ENCODE data around the gene WDR19.

- TF ChIP-seq CTCF (IDR thresholded peaks at IDR 0.05; ENCODE audit: low read length) = no peak
- no peak for TF ChIP-seq EZH2 (IDR thresholded peaks at IDR 0.05; ENCODE audit: borderline replicate concordance, low read length)
Measured at GRCh38 chr4:39308611-39309010, 126.3 kb downstream of the WDR19 start.
